Ishikawa (cell line): ENCODE data around the gene CRAMP1.

ENCODE experiments used
- CEBPB ChIP-seq: IDR thresholded peaks from 2 replicates; pipeline ENCODE4 v1.6.1; 2012
- CREB1 ChIP-seq: IDR thresholded peaks from 2 replicates; pipeline ENCODE4 v1.6.1; 2012; ENCODE audit warnings: low read depth
- EGR1 ChIP-seq: IDR thresholded peaks from 2 replicates; pipeline ENCODE4 v1.6.1; 2012
- EP300 ChIP-seq: IDR thresholded peaks from 2 replicates; pipeline ENCODE4 v1.6.1; 2012; ENCODE audit warnings: borderline replicate concordance
- FOXM1 ChIP-seq: IDR thresholded peaks from 2 replicates; pipeline ENCODE4 v1.6.1; 2012; ENCODE audit warnings: low read depth, borderline replicate concordance
- MAX ChIP-seq: IDR thresholded peaks from 2 replicates; pipeline ENCODE4 v1.6.1; 2012
- NFIC ChIP-seq: IDR thresholded peaks from 2 replicates; pipeline ENCODE4 v1.6.1; 2012
- RAD21 ChIP-seq: IDR thresholded peaks from 2 replicates; pipeline ENCODE4 v1.6.1; 2012; ENCODE audit warnings: low read depth
- TAF1 ChIP-seq: IDR thresholded peaks from 2 replicates; pipeline ENCODE4 v1.6.1; 2012; ENCODE audit warnings: low read depth, mild to moderate bottlenecking
- TCF12 ChIP-seq: IDR thresholded peaks from 2 replicates; pipeline ENCODE4 v1.6.1; 2012; ENCODE audit warnings: low read depth
- YY1 ChIP-seq: IDR thresholded peaks from 2 replicates; pipeline ENCODE4 v1.6.1; 2012; ENCODE audit warnings: low read depth
- ZBTB7A ChIP-seq: IDR thresholded peaks from 2 replicates; pipeline ENCODE4 v1.6.1; 2012; ENCODE audit warnings: low read depth
- TF ChIP-seq, protein P1 (sequence below): IDR thresholded peaks from 2 replicates; pipeline ENCODE4 v1.6.1; 2012; ENCODE audit warnings: low read depth, mild to moderate bottlenecking
- TF ChIP-seq, protein P2 (sequence below): IDR thresholded peaks from 2 replicates; pipeline ENCODE4 v1.6.1; 2012

DNA sequence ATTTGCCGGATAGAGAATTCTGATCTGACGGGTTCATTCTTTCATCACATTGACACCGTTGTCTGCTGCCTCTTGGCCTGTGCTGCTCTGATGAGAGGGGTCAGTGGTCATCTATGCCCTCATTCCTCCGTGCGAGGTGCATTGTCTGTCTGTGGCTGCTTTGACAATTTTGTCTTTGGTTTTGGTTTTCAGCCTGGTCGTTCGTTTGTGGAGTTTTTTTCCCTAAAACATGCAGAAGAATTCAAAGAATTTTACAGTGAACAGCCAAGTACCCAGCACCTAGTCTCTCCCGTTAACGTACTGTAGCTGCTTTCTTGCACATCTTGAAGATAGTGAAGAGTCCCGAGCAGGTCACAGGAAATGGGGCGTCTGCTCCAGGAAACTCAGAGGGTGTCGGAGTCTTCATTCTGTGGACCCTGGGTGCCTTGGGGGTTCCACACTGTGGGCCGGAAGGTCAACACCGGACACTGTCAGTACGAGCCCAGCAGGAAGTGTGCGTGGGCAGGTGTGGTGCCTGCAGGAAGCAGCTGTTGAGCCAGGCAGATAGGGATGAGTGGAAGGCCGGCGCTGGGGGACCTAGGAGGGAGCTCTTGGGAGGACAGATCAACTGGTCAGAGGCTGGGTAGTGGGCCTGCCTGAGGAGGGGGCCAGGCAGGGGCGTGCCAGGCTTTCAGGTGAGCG is 28.2 kb downstream of the CRAMP1 start:
- no peak for TF ChIP-seq ZBTB7A
- TF ChIP-seq MAX, result no peak
- TF ChIP-seq EP300, result no peak
- TF ChIP-seq CEBPB, result no peak
- TF ChIP-seq TCF12, result no peak
- TF ChIP-seq, protein P1, sequence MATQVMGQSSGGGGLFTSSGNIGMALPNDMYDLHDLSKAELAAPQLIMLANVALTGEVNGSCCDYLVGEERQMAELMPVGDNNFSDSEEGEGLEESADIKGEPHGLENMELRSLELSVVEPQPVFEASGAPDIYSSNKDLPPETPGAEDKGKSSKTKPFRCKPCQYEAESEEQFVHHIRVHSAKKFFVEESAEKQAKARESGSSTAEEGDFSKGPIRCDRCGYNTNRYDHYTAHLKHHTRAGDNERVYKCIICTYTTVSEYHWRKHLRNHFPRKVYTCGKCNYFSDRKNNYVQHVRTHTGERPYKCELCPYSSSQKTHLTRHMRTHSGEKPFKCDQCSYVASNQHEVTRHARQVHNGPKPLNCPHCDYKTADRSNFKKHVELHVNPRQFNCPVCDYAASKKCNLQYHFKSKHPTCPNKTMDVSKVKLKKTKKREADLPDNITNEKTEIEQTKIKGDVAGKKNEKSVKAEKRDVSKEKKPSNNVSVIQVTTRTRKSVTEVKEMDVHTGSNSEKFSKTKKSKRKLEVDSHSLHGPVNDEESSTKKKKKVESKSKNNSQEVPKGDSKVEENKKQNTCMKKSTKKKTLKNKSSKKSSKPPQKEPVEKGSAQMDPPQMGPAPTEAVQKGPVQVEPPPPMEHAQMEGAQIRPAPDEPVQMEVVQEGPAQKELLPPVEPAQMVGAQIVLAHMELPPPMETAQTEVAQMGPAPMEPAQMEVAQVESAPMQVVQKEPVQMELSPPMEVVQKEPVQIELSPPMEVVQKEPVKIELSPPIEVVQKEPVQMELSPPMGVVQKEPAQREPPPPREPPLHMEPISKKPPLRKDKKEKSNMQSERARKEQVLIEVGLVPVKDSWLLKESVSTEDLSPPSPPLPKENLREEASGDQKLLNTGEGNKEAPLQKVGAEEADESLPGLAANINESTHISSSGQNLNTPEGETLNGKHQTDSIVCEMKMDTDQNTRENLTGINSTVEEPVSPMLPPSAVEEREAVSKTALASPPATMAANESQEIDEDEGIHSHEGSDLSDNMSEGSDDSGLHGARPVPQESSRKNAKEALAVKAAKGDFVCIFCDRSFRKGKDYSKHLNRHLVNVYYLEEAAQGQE, result no peak
- TF ChIP-seq FOXM1, result no peak
- TF ChIP-seq YY1, result no peak
- no peak for TF ChIP-seq RAD21
- TF ChIP-seq NFIC, result no peak
- TF ChIP-seq TAF1, result no peak
- TF ChIP-seq, protein P2, sequence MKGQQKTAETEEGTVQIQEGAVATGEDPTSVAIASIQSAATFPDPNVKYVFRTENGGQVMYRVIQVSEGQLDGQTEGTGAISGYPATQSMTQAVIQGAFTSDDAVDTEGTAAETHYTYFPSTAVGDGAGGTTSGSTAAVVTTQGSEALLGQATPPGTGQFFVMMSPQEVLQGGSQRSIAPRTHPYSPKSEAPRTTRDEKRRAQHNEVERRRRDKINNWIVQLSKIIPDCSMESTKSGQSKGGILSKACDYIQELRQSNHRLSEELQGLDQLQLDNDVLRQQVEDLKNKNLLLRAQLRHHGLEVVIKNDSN, result no peak
- TF ChIP-seq CREB1, result no peak
- no peak for TF ChIP-seq EGR1
